Stomach (tissue), 4 donors: ENCODE results near the gene SEPTIN2.

Experiments used
- POLR2AphosphoS5 ChIP-seq, 3 donors: sonication (generic); formaldehyde crosslinking; IDR thresholded peaks; one replicate each; pipeline ENCODE4 v1.6.1; 2016; ENCODE audit warnings: antibody characterized with exemption in 3 of 3
- TF ChIP-seq, protein P1 (sequence below), 7 experiments: fragments of 450-650 bp in 4 of 7; fragments of 200-600 bp in 3 of 7; sonication (generic) in 3 of 7; IDR thresholded peaks; one replicate each; pipeline ENCODE4 v1.5.1; 2016 to 2019; ENCODE audit warnings: antibody characterized with exemption in 7 of 7, control low read depth in 2 of 7, mild to moderate bottlenecking in 1 of 7

- TF ChIP-seq, protein P1, sequence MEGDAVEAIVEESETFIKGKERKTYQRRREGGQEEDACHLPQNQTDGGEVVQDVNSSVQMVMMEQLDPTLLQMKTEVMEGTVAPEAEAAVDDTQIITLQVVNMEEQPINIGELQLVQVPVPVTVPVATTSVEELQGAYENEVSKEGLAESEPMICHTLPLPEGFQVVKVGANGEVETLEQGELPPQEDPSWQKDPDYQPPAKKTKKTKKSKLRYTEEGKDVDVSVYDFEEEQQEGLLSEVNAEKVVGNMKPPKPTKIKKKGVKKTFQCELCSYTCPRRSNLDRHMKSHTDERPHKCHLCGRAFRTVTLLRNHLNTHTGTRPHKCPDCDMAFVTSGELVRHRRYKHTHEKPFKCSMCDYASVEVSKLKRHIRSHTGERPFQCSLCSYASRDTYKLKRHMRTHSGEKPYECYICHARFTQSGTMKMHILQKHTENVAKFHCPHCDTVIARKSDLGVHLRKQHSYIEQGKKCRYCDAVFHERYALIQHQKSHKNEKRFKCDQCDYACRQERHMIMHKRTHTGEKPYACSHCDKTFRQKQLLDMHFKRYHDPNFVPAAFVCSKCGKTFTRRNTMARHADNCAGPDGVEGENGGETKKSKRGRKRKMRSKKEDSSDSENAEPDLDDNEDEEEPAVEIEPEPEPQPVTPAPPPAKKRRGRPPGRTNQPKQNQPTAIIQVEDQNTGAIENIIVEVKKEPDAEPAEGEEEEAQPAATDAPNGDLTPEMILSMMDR (IDR thresholded peaks at IDR 0.05), result no peak
- no peak for TF ChIP-seq POLR2AphosphoS5 (IDR thresholded peaks at IDR 0.05)
Measured at GRCh38 chr2:241304039-241304670, 11.6 kb upstream of the SEPTIN2 start.
